Left ventricle myocardium superior (tissue), 1 donor: ENCODE measurements around the gene TMEM170B. TPM values are rescaled to one million over a fixed set of nuclear protein-coding genes. Genes with fewer than 3 reads are reported as not detected.
"Not testable (repeated sequence)": the region's sequence is repeated elsewhere in the genome, so short reads cannot be mapped to it uniquely, and the experiment has no call there.

ENCODE experiments used
- ATAC-seq: fragments of 200-7000 bp; cut with Tn5 transposase; one replicate; pipeline ENCODE4 v1.9.1; 2020; ENCODE audit warnings: mild to moderate bottlenecking, moderate library complexity
- DNase-seq: peaks from one replicate; pipeline ENCODE4 v3.0.0-alpha.2; 2020
- intact Hi-C: fragments of 100-400 bp; cut with micrococcal nuclease; formaldehyde crosslinking; loops from one replicate; pipeline ENCODE4 v1.11.0; 2022
- total RNA-seq: library from RNA; stranded (reverse); fragmentation: NEBNext Ultra II Directional; extraction: Animal tissue kit (Norgen Biotek cat#: 25700); gene quantifications from one replicate; pipeline ENCODE4 v1.2.1, GENCODE V29; 2021
- donor health status: DM: no; HTN: yes; CAD: no; lungs with severe emphysema.

The TMEM170B gene
- total RNA-seq, 1 donor from 2014 or later: 5.4 TPM

DNA sequence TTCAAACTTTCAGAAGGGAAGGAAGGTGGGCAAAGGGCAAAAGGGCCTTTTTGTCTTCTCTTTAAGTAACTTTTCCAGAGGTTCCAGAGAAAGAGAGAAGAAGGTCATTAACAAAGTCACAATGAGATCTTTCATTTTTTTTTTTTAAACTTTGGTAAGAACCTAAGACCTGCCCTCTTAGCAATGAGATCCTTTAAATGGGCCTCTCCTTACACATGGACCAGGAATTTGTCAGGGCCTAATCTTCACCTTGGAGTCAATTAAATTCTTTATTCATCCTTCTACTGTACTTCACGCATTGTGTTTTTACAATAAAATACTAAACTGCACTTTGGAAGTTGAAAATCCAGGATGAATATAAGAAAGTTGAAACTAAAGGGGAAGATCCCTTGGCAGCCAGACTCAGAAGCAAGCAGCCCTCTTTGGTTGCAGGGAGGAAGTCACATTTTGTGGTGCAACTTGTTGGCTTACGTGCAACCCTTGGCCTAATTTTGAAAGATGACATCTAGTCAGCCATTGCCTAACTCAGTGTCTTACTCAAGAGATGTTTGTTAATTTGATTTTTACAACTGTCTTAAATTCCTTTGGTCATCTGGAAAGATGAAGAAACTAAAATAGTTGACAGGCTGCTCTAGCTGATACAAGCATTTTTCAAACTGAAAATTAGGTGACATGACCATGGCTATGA, 11.9 kb upstream of the TMEM170B start:
- ATAC-seq: peak; percentile 84
- DNase-seq: no peak
- intact Hi-C loops: no loop called here

DNA sequence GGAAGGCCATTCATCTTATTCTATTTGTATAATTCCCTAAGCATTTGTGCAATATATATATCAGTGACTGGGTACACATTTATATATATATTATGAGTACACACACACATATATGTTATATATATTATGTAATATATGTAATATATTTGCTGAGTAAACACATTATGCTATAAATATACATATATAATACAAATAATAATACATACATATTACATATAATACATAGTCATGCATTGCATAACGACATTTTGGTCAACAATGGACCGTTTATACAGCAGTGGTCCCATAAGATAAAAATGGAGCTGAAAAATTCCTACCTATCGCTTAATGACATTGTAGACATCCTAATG, 11.4 kb upstream of the TMEM170B start:
- intact Hi-C loops: no loop called here
- DNase-seq: no peak
- ATAC-seq: no peak

DNA sequence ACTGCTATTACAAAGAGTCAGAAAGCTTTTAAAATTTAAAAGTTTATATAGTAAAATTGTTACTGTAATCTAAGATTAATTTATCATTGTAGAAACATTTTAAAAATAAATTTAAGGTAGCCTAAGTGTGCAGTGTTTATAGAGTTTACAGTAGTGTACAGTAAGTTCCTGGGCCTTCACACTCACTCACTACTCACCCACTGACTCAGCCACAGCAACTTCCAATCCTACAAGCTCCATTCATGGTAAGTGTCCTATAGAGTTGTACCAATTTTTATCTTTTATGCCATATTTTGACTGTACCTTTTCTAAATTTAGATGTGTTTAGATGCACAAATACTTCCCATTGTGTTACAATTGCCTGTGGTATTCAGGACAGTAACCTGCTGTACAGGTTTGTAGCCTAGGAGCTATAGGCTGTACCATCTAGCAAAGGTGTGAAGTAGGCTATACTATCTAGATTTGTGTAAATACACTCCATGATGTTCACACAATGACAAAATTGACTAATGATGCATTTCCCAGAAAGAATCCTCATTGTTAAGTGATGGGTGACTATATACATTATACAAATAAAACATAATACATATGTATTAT, 10.2 kb upstream of the TMEM170B start:
- no peak for DNase-seq
- intact Hi-C loops: no loop called here
- no peak for ATAC-seq

DNA sequence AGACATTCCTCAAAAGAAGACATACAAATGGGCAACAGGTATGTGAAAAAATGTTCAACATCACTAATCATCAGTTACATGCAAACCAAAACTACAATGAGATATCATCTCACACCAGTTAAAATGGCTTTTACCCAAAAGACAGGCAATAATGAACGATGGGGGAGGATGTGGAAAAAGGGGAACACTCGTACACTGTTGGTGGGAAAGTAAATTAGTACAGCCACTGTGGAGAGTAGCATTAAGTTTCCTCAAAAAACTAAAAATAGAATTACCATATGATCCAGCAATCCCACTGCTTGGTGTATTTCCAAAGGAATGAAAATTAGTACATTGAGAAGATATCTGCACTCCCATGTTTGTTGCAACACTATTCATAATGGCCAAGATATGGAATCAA, 8.6 kb upstream of the TMEM170B start:
- intact Hi-C loops: no loop called here
- DNase-seq (no peak), ATAC-seq (no peak)

DNA sequence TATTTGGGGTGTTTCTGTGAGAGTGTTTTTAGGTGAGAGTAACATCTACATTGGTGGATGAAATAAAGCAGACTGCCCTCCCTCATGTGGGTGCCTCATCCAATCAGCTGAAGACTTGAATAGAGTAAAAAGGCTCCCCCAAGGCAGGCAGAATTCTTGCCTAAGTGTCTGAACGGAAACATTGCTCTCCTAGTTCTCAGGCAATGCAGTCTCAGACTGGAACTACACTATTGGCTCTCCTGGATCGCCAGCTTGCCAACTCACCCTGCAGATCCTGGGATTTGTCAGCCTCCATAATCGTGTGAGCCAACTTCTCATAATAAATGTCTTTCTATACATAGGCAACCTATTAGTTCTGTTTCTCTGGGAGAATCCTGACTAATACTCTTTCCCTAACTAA, 5.5 kb upstream of the TMEM170B start:
- DNase-seq: no peak
- intact Hi-C loops: no loop called here
- peak; percentile 64 for ATAC-seq

DNA sequence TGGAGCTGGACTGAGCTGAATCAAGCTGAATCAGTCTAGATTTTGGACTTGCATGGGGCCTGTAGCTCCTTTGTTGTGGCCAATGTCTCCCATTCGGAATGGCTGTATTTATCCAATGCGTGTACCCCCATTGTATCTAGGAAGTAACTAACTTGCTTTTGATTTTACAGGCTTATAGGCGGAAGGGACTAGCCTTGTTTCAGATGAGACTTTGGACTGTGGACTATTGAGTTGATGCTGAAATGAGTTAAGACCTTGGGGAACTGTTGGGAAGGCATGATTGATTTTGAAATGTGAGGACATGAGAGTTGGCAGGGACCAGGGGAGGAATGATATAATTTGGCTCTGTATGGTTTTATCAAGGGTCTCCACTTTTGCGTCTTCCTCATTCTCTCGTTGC, 3.0 kb upstream of the TMEM170B start:
- DNase-seq (no peak), ATAC-seq (no peak)
- intact Hi-C loops: no loop called here

DNA sequence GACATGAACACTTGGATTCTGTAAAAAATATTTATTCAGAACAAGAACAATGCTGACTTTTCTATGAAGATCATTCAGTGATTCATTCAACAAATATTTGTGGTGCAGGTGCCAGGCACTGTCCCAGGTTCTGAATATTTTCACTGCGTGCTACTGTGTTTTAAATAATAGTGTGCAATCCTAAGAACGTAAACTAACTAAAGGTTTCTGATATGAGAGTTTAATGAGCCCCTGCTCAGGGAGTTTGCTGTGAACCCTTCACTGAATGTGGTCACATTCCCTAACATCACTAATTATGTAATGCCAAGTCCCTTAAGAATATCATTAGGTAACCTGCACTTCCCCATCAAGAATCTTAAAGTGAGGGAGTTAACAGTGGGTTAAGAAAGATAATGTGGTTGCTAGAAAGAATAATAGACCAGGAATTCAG, 1.7 kb upstream of the TMEM170B start:
- intact Hi-C loops: no loop called here
- ATAC-seq: no peak

DNA sequence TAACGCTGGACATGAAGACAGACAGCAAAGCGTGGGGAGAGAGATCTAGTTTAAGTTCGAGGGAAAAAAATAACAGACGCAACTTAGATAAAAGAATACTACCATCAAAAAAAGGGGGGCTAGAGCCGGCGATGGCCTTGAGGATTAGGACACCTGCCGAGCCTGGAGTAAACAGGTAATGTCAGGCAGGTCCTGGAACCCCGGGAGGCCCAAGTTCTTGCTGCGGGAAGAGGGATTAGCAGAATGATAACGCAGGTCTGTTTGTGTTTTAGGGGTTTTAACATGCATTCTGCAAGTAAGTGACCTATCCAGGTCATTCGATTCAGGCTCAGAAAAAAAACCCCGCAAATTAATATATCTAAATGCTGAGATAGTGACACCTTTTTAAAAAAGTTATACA, 754 bp upstream of the TMEM170B start:
- intact Hi-C loops: no loop called here
- no peak for DNase-seq
- no peak for ATAC-seq

More for the DNA sequence above, 1.7 kb upstream of the TMEM170B start:
- no peak for DNase-seq

DNA sequence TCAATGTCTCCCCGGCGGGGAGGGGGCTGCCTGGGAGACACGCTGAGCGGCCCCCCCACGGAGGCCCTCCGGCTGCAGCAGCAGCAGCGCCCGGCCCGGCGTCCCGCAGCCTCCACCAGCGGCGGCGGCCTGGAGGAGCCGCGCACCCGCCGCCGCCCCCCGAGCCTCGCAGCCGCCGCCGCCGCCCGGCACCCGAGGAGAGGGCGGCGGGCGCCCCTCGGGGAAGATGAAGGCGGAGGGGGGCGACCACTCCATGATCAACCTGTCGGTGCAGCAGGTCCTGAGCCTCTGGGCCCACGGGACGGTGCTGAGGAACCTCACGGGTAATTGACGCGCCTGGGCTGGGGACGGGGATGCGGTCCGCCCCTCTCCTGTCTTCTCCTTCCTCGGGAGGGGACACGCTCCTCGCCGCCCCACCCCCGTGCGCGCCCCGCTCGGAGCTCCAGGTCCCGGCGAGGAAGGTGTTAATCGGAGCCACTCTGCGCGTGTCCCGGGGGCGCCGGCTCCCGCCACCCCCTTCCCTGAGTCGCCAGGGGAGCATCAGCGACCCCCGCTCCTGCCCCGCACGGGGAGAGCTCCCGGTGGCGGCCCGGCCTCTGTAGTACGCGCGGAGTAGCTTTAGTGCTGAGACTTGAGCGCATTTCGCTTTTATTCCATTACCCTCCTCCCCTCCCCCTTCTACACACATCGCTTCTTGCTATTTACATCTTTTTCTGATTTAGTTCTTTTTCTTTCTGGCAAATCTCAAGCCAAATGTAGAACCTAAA, 686 bp downstream of the TMEM170B start:
- intact Hi-C loops: no loop called here
- peak; percentile 11 for ATAC-seq
- DNase-seq: peak; percentile 58

DNA sequence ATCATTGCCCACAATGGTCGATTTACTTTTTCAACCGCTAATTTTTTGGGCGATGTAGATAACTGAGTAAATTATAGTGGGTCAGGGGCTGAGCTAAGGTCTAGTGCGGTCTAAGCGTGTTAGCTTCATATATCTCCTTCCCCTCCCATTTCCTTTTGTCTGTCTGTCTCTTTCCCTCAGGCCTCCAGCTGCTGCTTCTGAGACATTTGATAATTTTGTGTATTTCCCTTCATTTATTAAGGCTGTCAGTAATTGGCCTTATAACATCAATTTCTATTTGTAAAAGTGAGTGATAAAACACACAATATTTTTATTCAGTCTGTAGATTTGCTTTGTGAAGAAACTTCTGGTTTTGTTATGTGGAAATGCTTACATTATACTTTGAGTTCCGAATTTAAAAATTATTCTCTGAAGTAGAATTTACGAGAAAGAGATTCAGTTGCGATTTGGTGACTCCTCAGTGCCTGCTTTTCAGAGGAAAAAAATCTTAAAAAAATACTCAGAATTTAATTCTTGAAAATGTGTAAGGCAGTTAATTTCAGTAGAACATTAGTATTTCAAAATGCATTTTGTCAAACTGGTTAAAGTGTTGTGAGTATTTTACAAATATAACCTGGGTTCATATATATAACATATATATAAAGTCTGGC, 1.4 kb downstream of the TMEM170B start:
- no peak for ATAC-seq
- intact Hi-C loops: no loop called here

DNA sequence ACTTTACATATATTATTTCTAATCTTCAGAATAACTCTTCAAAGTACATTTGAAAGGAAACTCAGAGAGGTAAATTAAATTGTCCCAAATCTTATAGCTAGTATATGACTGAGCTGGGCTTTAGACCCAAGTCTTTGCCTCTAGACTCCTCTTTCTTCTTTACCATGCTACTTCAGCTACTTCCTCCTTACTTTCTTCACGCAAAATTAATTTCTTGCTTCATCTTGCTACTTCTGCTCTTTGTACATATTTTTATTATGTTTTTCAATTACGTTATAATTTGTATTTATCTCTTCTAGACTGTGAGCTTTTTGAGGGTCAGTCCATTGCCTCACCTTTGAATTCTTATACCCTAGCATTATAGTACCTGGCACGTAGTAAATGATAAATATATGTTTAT, 5.3 kb downstream of the TMEM170B start:
- no peak for ATAC-seq
- intact Hi-C loops: no loop called here
- no peak for DNase-seq

More for the DNA sequence above, 1.4 kb downstream of the TMEM170B start:
- DNase-seq: no peak

DNA sequence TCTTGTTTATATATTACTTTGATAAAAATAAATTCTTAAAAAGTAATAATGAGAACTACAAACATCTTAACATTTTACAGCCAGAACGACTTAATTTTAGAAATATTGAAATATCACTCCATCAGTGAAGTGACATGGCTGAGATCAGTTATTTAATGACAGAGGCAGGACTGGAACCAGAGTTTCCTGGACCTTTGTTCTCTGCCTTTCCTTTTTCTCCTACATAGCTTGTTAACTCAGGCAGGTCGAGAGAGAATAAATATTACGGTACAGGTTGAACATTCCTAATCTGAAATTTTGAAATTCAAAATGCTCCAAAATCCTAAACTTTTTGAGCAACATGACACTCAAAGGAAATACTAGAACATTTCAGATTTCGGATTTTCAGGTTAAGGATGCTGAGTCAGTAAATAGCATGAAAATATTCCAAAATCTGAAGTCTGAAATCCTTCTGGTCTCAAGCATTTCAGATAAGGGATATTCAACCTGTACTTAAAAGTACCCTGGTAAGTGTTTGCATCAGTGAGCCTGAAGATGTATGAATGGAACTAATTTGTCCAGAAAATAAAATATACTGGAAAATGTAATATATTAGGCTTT, 6.5 kb downstream of the TMEM170B start:
- intact Hi-C loops: no loop called here
- ATAC-seq: no peak
- DNase-seq: no peak

DNA sequence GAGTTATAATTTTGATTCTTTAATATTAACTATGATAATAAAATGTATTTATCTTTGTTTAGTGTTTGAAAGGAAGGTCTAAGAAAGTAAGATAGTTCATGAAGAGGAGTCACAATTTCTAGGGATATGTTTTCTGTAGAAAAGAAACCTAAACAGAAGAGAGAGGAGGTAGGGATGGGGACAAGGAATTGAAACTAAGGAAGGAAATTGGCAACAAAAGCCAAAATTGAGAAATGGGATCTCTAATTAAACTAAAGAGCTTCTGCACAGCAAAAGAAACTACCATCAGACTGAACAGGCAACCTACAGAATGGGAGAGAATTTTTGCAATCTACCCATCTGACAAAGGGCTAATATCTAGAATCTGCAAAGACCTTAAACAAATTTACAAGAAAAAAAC, 10.3 kb downstream of the TMEM170B start:
- DNase-seq: not testable (repeated sequence)

DNA sequence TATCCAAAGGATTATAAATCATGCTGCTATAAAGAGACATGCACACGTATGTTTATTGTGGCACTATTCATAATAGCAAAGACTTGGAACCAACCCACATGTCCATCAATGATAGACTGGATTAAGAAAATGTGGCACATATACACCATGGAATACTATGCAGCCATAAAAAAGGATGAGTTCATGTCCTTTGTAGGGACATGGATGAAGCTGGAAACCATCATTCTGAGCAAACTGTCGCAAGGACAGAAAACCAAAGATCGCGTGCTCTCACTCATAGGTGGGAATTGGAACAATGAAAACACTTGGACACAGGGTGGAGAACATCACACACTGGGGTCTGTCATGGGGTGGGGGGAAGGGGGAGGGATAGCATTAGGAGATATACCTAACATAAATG, 11.0 kb downstream of the TMEM170B start:
- intact Hi-C loops, DNase-seq, ATAC-seq: not testable (repeated sequence)

More for the DNA sequence above, 10.3 kb downstream of the TMEM170B start:
- ATAC-seq, intact Hi-C loops: not testable (repeated sequence)

DNA sequence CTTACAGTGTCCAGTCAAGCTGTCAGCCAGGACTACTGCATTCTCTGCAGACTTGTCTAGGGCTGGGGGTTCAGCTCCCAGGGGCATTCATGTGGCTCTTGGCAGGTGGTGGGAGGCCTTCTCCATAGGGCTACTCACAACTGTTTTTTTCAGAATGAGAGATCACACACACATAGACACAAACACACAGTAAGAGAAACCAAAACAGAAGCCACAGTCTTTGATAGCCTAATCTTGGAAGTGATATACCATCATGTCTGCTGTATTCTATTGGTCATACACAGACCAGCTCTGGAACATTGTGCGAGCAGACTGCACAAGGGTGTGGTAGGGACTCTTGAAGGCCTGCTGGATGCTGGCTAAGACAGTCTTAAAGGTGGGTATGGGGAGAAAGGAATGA, 13.5 kb downstream of the TMEM170B start:
- ATAC-seq (no peak), DNase-seq (no peak)
- intact Hi-C loops: no loop called here

DNA sequence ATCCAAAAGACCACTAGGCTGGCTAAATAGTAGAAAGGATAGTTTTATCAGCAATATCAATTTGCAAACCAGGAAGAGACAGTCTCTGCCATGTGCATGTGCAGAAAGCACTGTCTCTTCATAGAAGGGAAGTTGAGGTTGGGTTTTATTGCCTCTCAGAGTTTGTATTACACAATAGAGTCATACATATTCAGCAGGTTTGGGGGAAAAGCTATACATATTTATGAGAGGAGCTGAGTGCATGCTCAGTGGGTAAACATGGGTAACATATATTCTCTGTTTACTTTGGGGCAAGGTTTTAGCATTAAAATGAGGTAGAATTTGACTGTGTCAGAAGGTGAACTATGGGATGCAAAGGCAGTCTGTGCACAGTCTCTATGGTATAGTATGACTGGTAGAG, 14.9 kb downstream of the TMEM170B start:
- intact Hi-C loops: no loop called here
- no peak for DNase-seq
- ATAC-seq: peak; percentile 29

DNA sequence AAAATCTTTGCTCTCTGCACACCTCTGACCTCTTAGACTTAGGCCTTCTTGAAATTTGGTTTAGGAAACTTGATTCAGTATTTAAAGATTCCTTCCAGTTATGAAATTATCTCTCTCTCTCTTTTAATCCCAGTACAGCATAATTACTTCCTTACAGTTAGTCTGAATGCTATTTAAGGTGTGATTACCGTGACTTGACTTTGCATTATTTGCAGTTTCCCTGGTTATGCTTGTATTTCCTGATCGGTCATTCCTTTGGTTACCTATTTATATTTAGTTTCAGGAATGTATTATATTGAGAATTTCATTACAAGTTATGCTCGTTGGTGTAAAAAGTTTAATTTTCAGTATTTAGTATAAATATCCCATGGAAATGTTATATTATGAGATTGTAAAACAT, 16.3 kb downstream of the TMEM170B start:
- no peak for ATAC-seq
- DNase-seq: no peak
- intact Hi-C loops: no loop called here

DNA sequence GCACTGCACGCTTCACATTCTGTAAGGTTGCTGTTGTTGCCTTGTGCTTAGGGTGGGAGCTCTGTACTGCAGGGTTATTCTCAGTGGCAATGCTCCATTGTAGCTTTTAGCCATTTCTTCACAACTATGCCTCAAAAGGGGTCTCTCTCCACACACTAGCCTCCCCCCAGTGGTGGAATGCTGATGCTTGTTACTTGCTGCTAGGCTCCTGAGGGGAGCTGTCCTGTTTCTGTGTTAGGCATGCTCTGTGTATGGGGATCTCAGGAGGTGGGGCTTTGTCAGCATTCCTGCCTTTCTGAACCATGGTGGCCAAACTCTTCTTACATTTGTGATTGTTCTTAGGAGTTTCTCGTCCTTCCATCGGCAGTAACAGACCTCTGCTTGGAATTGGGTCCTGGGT, 18.8 kb downstream of the TMEM170B start:
- intact Hi-C loops: no loop called here
- ATAC-seq (no peak), DNase-seq (no peak)

DNA sequence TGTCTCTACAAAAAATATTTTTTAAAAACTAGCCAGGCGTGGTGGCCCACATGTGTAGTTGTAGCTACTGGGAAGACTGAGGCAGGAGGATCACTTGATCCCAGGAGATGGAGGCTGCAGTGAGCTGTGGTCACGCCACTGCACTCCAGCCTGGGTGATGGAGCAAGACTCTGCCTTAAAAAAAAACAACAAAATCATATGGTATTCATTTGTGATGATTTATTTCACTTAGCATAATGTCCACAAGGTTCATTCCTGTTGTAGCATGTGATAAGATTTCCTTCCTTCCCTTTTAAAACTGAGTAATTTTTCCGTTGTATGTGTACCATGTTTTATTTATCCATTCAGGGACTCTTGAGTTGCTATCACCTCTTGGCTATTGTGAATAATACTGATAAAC, 26.2 kb downstream of the TMEM170B start:
- DNase-seq (no peak), ATAC-seq (no peak)
- intact Hi-C loops: no loop called here

DNA sequence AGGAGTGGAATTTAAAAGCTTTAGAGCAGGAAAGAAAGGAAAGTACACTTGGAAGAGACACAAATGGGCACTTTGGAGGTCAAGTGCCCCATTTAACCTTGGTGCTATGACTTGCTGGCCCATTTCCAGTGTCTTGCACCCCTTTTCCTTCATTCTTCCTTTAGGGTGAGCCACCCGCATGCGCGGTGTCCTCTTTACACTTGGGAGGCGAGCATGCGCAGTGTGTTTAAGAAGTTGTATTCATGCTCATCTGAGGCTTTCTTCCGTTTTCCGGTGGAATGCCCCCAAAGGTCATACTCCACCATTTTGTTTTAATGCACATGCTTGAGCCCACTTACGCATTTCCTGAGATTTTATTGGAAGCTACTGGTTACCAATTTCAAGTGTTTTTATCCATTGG, 29.1 kb downstream of the TMEM170B start:
- intact Hi-C loops: no loop called here
- no peak for DNase-seq
- no peak for ATAC-seq
